HG02981 (cell line): ENCODE results near the gene YAP1.
A peak's percentile ranks its signal among the peaks of the same experiment; 100 is the strongest.

Experiments
- ATAC-seq: cut with Tn5 transposase; IDR thresholded peaks from one replicate; pipeline ENCODE4 v1.9.1; 2021; ENCODE audit warnings: mild to moderate bottlenecking, moderate library complexity; ENCODE audit not compliant: unreplicated experiment

Gene YAP1

GRCh38 chr11:102109896-102110760 is at the start of gene YAP1:
YAP1 (plus strand) TSS chr11:102110447; CDS start chr11:102110849, 402 bp downstream.
- ATAC-seq = peak; percentile 81

DNA sequence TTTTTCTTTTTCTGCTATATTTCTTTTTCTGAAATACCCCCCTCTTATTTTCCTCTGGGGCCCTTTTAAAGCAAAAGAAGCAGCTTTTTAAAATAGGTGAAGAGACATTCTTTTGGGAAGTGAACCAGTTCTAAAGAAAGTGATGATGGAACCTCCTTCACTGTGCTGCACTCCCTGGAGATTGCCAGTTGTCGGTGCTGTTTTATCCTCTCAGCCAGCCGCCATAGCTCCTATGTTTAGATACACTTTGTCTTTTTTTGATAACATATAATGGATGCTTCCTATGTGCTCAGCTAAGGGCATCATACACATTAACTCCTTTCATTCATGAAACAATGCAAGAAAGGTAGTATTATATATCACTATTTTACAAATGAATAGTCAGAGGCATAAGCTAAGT is 49.0 kb upstream of the YAP1 start:
- no peak for ATAC-seq

GRCh38 chr11:102062106-102062505 is 48.1 kb upstream of the YAP1 start:
- ATAC-seq = no peak

- no peak for ATAC-seq
Observed at GRCh38 chr11:102064316-102064715, 45.9 kb upstream of the YAP1 start.

DNA sequence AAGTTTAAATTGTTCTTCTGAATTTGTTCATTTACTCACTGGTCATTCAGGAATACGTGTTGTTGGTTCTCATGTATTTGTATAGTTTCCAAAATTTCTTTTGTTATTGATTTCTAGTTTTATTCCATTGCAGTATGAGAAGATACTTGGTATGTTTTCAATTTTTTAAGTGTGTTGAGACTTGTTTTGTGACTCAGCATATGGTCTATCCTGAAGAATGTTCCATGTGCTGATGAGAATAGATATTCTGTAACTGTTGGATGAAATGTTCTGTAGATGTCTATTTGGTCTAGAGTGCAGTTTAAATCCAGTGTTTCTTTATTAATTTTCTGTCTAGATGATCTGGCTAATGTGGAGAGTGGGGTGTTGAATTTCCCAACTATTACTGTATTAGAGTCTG is 39.5 kb upstream of the YAP1 start:
- no peak for ATAC-seq

DNA sequence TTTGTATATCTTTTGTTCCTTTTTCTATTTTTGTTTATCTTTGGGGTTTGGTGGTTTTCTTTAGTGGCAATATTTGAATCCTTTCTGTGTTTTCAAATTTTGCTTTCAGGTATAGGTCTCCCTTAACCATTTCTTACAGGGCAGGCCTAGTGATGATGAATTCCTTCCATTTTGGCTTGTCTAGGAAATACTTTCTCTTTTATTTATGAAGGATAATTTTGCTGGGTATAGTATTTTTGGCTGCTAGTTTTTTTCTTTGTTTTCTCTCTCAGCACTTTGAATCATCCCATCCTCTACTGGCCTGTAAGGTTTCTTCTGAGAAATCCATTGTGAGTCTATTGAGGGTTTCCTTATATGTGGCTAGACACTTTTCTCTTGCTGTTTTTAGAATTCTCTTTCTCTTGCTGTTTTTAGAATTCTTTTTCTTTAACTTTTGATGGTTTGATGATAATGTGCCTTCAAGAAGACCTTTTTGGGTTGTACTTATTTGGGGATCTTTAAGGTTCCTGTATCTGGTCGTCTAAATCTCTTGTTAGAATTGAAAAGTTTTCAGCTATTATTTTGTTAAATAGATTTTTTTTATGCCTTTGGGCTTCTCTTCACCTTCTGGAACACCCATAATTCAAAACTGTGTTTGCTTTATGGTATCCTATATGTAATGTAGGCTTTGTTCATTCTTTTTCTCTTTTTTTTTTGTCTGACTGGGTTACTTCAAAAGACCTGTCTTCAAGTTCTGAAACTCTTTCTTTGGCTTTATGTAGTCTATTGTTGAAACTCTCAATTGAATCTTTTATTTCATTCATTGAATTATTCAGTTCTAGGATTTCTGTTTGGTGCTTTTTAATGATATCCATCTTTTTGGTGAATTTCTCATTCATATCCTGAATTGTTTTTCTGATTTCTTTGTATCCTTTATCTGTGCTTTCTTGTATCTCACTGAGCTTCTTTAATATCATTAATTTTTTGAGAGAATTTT is 38.5 kb upstream of the YAP1 start:
- no peak for ATAC-seq

DNA sequence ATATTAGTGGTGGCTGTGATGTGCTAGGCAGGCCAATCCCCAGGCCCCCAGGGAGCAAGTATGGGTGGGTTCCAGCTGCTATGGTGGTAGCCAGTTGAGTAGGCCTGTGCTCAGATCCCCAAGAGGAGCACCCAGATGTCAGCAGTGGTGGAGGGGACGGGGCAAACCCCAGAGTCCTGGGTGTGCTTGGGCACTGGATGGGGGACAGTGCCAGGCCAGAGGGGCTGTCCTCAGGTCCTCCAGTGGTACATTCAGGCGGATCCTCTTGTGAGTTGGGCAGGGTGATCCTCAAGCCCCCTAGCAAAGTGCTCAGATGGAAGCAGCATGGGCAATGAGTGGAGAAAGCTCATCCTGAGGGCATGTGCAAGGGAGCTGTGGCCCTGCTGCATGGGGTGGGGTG is 37.0 kb upstream of the YAP1 start:
- ATAC-seq = no peak

DNA sequence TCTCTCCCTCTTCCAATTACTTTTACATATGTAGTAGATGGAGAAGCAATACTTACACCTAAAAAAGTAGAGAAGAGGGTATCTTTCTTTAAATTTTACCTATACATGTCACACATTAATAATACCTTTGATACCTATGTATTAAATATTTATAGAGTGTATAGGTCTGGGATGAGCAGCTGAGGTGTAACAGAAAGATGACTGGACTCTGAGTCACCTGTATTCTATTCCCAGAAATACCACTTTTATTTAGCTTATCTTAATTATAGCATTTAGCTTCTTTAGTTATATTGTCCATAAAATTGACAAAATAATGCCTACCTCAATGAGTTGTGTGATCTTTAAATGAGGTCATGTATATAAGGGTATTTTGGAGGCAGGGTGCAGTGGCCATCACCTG is 30.6 kb upstream of the YAP1 start:
- no peak for ATAC-seq

- no peak for ATAC-seq
Observed at GRCh38 chr11:102081313-102081712, 28.9 kb upstream of the YAP1 start.

- ATAC-seq = no peak
Observed at GRCh38 chr11:102085864-102086551, 24.2 kb upstream of the YAP1 start.

DNA sequence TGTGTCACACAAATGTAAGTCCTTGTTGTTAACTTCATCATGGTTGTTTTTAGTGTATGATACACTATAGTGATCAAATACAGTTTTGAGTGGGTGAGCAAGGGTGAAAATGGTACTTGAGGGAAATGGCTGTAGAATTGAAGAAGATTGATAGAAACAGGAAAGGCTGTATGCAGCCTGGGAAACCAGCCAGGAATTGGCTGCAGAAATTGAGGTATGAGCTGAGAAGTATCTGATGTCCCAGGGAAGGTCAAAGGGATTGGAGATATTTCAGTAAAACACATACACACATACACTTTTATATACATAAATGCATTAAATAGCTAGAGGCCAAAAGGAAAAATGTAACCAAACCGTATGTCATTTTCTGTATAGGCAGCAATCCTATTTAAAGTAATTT is 13.1 kb upstream of the YAP1 start:
- no peak for ATAC-seq

DNA sequence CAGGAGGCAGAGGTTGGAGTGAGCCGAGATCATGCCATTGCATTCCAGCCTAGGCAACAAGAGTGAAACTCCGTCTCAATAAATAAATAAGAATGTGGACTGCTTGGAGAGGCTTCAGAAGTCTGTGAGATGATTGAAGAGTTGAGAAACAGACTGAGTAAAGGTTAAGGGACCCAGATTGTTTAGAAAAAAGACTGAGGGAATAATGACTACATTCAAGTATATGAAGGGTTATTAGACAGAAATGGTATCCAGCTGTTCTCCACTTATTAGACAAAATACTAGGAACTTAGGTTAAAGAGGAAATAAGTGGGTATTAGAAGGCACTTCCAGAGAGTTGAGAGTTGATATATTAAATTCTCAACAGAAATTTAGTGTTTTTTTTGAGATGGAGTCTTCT is 10.5 kb upstream of the YAP1 start:
- no peak for ATAC-seq

DNA sequence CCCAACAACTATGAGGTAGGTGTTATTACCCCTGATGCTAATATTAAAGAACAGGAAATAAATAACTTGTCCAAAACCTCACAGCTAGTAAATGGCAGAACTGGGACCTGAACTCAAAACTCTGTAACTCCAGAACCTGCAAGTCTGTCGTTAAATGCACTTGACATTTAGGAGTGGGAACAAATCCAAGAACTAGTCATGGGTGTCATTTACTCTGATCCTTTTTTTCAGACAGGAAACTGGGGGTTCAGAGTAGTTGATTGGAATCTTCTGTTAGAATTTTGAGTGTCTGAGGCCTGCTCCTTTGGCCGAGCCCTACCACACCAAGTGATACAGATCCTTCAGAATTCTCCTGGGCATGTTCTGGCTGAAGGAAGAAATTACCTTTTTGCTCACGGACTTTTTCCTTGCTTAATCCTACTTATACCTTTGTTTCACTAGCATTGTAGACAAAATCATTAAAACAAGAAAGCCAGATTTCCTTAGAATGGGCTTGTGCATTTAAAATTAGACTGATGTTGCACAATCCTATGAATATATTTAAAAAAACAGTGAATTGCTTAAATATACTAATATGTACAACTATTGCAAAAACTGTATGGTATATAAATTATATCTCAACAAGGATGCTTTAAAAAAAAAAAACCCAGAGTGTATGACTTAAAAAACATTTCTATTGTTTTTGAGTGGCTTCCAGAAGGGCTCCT is 1.4 kb upstream of the YAP1 start:
- ATAC-seq = no peak

GRCh38 chr11:102110761-102111010 is 439 bp downstream of the YAP1 start:
- peak; percentile 32 for ATAC-seq

GRCh38 chr11:102111011-102111786 is 952 bp downstream of the YAP1 start:
- ATAC-seq = no peak

- ATAC-seq = no peak
Observed at GRCh38 chr11:102111787-102112508, 1.7 kb downstream of the YAP1 start.

- no peak for ATAC-seq
Observed at GRCh38 chr11:102112509-102112821, 2.2 kb downstream of the YAP1 start.

DNA sequence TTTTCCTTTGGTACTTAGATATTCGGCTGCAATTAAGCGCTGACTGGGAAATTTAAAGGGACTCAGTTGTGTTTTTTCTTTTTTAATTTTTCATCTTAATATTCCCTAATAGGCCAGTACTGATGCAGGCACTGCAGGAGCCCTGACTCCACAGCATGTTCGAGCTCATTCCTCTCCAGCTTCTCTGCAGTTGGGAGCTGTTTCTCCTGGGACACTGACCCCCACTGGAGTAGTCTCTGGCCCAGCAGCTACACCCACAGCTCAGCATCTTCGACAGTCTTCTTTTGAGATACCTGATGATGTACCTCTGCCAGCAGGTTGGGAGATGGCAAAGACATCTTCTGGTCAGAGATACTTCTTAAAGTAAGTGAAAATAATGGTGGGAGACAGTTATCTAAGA is 3.8 kb downstream of the YAP1 start:
- no peak for ATAC-seq

DNA sequence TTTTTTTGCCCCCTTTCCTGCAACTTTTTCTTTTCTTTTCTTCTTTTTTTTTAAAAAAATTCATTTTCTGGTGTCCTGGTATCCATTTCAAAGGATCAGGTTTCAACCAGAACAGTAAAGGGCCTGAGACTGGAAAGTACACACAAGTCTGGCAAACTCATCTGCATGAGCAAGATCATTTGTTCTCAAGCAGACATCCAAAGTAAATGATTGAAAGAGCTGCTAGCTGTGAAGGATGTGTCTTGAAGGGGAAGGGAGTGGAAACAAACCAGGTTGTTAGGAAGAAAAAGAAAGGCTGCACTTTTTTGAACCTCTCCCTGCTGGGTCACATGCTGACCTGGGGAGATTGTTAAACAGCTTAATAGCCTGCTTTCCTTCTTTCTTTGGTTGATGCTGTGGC is 5.3 kb downstream of the YAP1 start:
- no peak for ATAC-seq
